ENCODE measurements around the gene CAMK2N2.

Gene CAMK2N2

DNA sequence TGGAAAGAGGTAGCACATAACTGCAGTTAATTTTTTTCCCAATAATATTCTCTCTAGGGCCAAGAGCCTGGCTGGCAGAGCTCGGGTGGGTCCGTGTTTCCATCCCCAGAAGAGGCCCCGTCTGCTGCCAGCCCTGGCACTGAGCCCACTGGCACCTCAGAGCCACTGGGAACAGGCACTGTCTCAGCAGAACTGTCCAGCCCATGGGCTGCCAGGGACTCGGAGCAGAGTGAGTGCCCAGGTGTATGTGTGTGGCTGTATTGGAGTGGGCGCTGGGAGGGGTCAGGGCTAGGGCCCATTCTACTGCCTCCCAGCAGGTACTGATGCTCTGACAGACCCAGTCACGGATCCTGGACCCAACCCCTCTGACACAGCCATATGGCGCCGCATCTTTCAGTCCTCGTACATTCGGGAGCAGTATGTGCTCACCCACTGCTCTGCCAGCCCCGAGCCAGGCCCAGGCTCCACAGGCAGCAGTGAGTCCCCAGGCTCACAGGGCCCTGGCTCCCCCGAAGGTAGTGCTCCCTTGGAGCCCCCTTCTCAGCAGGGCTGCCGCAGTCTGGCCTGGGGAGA, 23.0 kb downstream of the CAMK2N2 start:
- H3K27me3 ChIP-seq (ENCODE audit: insufficient read depth, poor library complexity, severe bottlenecking), result no peaks in the 10 kb centered on the region
- DNase-seq (ENCODE audit: low read depth in 1 of 2, low spot score in 1 of 2), result no peak
- no peak overlapping the region for H3K4me3 ChIP-seq (replicated peaks; ENCODE audit: insufficient read depth, low read length)

DNA sequence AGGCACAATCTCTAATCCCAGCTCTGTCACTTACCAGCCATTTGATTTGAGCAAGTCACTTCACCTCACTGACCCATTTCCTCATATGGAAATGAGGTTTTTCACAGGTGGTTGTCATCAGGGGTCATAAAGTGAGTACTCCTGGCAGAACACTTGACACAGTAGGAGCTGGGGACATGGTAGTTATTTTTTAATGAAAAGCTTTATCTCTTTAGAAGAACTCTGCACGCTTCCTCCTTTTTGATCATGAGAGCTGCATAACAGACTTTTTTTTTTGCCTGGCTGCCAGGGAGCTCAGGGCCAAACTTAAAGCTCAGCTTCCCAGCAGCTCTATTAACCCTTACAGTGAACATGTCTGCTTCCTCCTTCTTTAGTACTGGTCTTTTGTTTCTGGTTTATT, 23.5 kb downstream of the CAMK2N2 start:
- no peak for DNase-seq (ENCODE audit: low read depth in 1 of 2, low spot score in 1 of 2)
- H3K27ac ChIP-seq (replicated peaks), result no peak overlapping the region
- peaks cover under 1% of the 10 kb centered on the region for H3K27me3 ChIP-seq (ENCODE audit: insufficient read depth, poor library complexity, severe bottlenecking)
- TF ChIP-seq, protein P1, sequence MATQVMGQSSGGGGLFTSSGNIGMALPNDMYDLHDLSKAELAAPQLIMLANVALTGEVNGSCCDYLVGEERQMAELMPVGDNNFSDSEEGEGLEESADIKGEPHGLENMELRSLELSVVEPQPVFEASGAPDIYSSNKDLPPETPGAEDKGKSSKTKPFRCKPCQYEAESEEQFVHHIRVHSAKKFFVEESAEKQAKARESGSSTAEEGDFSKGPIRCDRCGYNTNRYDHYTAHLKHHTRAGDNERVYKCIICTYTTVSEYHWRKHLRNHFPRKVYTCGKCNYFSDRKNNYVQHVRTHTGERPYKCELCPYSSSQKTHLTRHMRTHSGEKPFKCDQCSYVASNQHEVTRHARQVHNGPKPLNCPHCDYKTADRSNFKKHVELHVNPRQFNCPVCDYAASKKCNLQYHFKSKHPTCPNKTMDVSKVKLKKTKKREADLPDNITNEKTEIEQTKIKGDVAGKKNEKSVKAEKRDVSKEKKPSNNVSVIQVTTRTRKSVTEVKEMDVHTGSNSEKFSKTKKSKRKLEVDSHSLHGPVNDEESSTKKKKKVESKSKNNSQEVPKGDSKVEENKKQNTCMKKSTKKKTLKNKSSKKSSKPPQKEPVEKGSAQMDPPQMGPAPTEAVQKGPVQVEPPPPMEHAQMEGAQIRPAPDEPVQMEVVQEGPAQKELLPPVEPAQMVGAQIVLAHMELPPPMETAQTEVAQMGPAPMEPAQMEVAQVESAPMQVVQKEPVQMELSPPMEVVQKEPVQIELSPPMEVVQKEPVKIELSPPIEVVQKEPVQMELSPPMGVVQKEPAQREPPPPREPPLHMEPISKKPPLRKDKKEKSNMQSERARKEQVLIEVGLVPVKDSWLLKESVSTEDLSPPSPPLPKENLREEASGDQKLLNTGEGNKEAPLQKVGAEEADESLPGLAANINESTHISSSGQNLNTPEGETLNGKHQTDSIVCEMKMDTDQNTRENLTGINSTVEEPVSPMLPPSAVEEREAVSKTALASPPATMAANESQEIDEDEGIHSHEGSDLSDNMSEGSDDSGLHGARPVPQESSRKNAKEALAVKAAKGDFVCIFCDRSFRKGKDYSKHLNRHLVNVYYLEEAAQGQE (IDR thresholded peaks at IDR 0.05; ENCODE audit: insufficient replicate concordance, low read depth), result no peak
- TF ChIP-seq, protein P2, sequence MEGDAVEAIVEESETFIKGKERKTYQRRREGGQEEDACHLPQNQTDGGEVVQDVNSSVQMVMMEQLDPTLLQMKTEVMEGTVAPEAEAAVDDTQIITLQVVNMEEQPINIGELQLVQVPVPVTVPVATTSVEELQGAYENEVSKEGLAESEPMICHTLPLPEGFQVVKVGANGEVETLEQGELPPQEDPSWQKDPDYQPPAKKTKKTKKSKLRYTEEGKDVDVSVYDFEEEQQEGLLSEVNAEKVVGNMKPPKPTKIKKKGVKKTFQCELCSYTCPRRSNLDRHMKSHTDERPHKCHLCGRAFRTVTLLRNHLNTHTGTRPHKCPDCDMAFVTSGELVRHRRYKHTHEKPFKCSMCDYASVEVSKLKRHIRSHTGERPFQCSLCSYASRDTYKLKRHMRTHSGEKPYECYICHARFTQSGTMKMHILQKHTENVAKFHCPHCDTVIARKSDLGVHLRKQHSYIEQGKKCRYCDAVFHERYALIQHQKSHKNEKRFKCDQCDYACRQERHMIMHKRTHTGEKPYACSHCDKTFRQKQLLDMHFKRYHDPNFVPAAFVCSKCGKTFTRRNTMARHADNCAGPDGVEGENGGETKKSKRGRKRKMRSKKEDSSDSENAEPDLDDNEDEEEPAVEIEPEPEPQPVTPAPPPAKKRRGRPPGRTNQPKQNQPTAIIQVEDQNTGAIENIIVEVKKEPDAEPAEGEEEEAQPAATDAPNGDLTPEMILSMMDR (IDR thresholded peaks at IDR 0.05; ENCODE audit: insufficient read depth, low read length), result no peak
- TF ChIP-seq GABPA (IDR thresholded peaks at IDR 0.05; ENCODE audit: low read depth), result no peak
- TF ChIP-seq POLR2AphosphoS5 (IDR thresholded peaks at IDR 0.05; ENCODE audit: low read depth), result no peak
- TF ChIP-seq SPI1 (IDR thresholded peaks at IDR 0.05; ENCODE audit: borderline replicate concordance, low read depth), result no peak
- no peak overlapping the region for H3K4me3 ChIP-seq (replicated peaks; ENCODE audit: insufficient read depth, low read length)

More for the DNA sequence above, 23.0 kb downstream of the CAMK2N2 start:
- TF ChIP-seq, protein P2 (IDR thresholded peaks at IDR 0.05; ENCODE audit: insufficient read depth, low read length), result no peak
- no peak for TF ChIP-seq GABPA (IDR thresholded peaks at IDR 0.05; ENCODE audit: low read depth)
- TF ChIP-seq, protein P1 (IDR thresholded peaks at IDR 0.05; ENCODE audit: insufficient replicate concordance, low read depth), result no peak
- TF ChIP-seq SPI1 (IDR thresholded peaks at IDR 0.05; ENCODE audit: borderline replicate concordance, low read depth), result no peak
- H3K27ac ChIP-seq (replicated peaks), result no peak overlapping the region

DNA sequence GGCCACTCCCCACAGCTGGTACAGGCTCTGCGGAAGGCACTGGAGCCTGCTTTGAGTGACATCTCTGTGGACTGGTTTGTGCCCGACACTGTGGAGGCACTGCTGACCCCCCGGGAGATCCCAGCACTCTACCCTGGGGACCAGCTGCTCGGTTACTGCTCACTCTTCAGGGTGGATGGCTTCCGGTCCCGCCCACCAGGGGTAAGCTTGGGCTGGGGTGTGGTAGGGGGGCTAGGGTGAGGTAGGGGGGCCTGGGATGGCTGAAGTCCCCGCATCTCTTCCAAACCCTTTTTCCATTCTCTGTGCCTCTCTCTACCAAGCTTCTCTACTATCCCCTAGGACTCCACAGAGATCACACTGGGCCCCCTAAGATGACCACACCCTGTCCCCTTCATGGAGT, 24.1 kb downstream of the CAMK2N2 start:
- TF ChIP-seq, protein P2 (IDR thresholded peaks at IDR 0.05; ENCODE audit: insufficient read depth, low read length), result no peak
- TF ChIP-seq GABPA (IDR thresholded peaks at IDR 0.05; ENCODE audit: low read depth), result no peak
- no peak for TF ChIP-seq SPI1 (IDR thresholded peaks at IDR 0.05; ENCODE audit: borderline replicate concordance, low read depth)
- no peak for TF ChIP-seq POLR2AphosphoS5 (IDR thresholded peaks at IDR 0.05; ENCODE audit: low read depth)
- TF ChIP-seq, protein P1 (IDR thresholded peaks at IDR 0.05; ENCODE audit: insufficient replicate concordance, low read depth), result no peak

More for the DNA sequence above, 24.1 kb downstream of the CAMK2N2 start:
- Histone ChIP-seq H3K4me3 (replicated peaks; ENCODE audit: insufficient read depth, low read length) (no peak overlapping the region), H3K27ac (replicated peaks) (no peak overlapping the region), H3K27me3 (ENCODE audit: insufficient read depth, poor library complexity, severe bottlenecking) (peaks cover 5% of the 10 kb centered on the region)
- DNase-seq (ENCODE audit: low read depth in 1 of 2, low spot score in 1 of 2), result no peak

Measured in HL-60 (cell line).